GM19238 (cell line): ENCODE data around the gene BCR.
A peak's percentile ranks its signal among the peaks of the same experiment; 100 is the strongest.

Experiments
- DNase-seq: peaks from one replicate; pipeline ENCODE4 v3.0.0; 2011; ENCODE audit warnings: low spot score; ENCODE audit not compliant: insufficient read length

The BCR gene

DNA sequence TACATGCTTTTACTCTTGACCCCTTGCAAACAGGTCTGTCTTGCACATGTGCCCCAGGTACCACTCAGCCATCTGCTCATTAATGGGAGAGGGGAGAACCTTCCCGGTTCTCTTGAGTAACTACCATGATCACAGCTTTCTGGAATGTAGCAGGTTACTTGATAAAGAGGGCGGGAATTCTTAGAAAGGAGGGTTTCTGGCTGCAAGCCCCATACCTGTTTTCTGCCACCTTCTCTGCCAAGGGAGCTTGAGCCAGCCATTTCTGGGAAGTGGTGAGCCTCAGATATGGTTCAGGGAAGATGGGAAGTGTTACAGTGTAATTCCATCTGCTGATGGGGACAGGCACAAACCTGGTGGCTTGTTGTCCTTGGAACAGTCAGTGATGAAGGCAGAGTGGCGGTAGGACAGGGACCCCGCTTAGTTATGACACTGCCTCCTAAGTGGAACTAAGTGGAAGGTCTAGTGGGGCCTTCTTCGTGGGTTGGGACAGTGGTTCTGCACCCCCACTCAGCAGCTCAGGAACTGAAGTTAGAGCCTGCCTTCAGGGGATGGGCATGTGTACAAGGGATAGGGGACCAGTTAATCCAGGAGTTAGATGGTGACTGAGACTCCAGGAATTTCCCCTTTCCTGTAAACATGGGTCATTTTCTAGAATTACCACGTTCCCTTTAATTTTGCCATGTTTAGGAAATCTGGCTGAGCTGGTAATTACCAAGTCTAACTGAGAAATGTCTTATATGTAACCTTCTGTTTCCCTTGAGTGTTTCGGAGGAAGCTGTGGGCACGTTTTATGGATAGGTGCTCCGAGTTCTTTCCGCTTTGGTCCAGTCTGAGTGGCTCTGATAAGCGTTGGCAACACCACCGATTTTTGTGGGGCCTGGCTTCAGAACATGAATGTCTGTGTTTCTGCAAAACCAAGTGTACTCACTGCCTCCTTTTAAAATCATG is 35.3 kb downstream of the BCR start:
- no peak for DNase-seq

DNA sequence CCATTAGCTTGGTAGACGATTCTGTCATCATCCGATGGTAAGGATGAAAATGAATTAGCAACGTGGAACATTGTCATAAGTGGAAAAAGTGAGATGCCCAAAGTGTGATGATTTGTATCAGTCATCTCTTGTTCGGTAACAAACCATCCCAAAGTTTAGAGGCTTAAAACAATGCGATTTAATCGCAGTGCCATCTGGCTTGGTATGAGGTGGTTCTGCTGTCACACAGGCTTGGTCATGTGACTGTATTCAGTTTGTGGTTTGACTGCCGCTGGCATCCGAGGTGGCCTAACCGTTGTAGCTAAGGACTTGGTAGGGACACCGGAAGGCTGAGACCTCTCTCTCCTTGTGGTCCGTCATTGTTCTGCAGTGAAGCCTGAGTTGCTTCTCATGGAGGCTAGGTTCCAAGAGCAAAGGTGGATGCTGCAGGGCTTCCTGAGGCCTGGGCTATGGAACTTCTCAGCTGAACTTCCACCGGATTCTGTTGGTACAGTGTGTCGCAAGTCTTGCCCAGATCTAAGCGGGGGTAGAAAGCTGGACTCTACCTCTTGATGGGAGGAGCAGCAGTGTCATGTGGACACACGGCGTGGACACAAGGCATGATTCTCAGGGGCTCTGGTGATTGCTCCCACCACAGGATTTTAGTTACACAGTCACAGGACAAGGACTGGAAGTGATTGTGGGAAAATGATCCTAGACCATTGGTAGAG is 36.3 kb downstream of the BCR start:
- DNase-seq: no peak

DNA sequence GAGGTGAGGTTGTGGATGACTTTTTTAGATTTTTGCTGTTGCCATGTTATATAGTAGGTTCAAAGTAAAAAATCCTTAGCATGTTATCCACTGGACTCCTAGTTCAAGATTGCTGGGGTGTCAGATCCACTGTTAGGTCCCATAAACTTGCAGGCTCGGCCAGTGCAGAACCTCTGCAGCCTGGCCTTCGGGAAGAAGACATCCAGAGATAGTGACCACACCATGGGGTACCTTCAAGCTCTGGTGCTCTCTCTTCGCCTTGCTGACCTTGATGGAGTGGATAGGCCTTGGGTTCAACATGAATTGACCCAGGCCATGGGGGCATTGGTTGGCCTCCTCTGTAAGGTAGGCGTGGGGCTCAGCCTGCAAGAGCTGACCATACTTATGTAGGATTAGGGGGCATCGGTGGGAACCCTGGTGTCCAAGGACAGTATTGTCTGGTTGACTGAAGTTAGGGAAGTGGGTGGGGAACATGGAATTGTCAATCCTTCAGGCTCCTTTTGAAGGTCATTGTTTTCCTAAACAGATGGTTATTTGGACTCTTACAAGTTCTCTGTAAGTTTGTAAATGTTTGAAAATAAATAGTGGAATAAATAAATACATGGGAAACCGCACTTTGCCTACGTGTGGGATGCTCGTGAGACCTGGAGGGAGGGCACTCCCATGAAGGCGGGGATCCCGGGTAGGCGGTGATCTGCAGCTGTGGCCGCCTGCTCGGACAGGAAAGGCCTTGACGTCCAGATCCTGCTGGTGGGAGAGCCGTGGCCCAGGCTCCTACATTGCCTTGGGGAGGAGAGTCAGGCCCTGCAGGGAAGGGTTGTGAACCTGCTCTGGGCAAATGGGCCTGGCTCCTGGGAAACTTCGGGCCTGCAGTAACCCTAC is 37.1 kb downstream of the BCR start:
- DNase-seq: no peak

DNA sequence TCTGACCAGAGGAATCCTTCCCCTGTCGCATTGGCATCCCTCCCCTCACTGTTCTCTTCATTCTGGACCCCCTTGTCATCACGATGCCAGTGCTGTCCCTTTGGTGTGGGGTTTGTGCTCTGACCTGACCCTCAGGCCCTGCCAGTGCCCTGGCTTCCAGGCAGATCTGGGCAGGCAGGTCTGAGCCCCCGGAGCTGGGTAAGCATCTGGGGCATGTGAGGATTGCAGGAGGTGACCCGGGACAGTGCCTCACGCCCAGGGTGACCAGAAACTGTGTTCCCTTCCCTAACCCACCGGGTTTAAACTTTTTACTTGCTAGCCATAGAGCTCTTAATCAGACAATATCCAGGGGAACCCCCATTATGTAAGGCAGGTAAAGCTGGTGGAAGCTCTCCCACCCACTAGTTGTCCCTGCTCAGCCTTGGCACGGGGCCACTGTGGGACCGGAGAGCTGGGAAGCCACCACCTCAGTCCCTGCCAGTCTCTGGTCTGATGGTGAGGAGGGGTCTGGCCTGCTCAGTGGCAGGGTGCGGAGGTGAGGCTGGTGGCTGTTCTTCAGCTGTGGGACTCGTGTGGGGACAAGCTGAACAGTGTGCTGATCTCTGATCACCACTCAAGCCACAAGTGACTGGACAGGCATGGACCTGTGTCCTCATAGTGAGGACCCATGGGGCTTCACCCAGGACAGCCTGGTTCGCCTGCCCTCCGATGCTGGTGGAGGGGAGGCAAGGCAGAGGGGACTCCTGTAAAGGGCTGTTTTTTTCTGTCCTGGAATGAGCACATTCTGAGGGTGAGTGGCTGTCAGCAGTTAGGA is 38.0 kb downstream of the BCR start:
- DNase-seq: no peak

GRCh38 chr22:23218867-23219251 is 38.5 kb downstream of the BCR start:
- DNase-seq: no peak

- DNase-seq: no peak
Observed at GRCh38 chr22:23219317-23219716, 39.0 kb downstream of the BCR start.

DNA sequence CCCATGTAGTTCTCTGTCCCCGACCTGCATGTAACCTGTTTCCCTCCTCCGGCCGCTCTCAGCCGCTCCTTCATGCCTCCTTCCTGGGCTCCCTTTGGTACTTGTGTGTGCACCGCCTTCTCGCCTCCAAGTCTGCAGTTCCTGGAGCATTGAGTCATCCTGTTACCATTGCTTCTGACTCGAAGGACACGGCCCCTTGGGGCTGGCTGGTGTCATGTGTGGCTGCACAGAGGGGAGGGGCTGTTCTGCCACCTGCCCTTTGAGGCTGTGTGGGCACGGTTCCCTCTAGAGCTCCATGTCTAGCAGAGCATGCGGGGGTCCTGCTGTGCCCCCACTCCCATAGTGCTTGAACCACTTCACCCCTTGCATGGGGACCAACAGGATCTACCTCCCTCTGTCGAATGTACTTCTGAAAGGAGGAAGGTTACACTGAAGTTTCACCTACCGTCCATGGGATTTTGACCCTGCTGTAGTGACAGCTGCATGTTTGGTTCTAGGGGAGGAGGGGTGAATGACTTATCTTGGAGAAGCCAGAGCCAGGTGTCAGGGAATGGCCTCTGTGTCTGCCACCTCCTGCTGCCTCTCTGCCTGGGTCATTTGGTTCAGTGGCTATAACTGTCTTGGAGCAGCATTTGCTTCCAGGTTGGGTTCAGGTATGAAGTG is 39.6 kb downstream of the BCR start:
- DNase-seq: peak; percentile 40

GRCh38 chr22:23220485-23221350 is 40.4 kb downstream of the BCR start:
- DNase-seq: peak; percentile 48

DNA sequence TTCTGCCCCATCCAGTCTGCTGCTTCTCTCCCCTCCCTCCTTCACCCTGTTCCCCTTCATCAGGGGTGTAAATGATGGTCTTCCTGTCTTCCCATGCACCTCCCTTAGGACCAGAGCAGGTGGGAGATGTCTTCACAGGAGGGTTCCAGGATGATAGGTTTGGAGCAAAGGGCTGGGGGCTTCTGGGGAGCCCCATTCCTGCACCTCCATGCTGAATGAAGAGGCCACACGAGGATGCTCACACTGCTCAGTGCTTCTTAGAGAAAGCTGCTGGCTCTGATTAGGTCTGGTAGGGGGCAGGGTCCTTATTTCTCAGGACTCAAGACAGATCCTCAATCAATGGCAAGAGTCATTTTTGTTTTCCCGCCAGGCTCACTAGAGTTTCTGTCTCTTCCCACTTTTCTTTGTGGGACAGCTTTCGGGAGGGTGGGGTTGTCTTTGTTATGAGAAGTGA is 41.1 kb downstream of the BCR start:
- DNase-seq: no peak

DNA sequence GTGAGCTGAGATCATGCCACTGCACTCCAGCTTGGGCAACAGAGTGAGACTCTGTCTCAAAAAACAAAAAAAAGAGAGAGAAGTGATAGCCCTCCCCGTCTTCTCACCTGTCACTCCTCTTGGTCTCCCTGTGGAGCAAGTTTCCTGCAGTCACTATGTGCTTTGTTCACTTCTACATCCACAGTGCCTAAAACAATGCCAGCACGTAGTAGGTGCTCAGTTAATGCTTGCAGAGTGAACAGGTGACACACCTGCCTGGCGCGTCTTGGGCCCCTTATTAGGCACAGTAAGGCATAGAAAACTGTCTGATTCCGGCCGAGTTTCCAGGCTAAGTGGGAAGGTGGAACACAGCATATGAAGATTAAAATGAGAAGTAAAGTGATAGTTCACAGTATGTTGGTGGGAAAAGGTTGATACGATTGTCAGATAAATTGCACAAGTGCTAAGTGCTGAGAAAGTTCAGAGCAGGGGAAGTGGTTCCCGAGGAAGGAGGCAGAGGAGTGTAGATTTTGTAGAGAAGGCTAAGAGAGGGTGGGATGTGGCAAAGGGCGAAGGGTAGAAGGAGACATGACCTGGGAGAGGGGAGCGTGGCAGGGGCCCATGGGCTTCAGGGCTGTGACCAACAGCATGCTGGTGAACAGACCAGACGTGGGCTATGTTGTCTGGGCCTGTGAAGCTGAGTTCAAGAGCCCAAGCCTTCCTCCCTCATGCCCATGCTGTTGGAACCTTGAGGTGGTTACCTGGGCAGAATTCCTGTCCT is 41.9 kb downstream of the BCR start:
- no peak for DNase-seq

DNA sequence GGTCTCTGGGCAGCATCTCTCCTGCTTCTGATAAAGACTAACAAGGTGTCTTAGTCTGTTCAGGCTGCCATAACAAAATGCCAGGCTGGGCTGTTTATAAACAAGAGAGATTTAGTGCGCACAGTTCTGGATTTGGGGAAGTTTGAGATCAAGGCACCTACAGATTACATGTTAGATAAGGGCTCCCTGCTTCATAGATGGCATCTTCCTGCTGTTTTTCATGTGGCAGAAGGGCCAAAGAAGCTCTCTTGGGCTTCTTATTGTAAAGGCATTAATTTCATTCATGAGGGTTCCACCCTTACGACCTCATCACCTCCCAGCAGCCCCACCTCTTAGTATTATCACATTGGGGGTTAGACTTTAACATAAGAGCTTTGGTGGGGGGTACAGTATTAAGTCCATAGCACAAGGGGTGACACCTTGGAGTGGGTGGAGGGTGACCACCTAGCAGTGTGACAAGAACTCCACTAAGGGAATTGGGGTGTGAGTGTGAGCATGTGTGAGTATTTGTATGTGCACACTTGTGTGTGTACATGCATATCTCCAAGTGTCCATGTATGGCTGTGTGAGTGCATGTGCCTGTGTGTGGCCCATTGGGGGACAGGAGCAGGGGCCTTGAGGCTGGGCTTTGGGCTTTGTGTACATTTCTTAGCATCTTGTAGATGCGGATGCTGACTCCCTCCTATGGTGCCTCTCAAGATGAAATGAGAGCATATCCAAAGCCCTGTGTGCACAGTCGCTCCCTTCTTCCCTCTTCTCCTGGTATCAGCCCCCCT is 42.7 kb downstream of the BCR start:
- DNase-seq: no peak

- DNase-seq: no peak
Observed at GRCh38 chr22:23223569-23224317, 43.4 kb downstream of the BCR start.

DNA sequence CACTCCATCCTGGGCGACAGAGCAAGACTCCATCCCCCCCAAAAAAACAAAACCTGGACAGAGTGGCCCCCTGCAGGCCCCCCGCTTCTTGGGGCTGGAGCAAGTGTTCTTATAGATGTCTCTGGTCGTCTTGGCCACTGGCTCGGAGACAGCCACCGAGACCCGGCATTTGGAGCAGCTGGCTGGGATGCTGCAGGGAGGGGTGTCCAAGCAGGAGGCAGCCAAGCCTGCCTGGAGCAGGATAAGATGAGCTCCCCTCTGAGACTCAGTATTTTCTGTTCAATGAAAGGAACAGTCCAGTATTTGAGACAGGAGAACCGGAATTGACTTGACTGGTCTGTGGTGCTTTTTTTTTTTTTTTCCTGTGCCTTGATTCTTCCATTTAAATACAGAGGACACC is 44.5 kb downstream of the BCR start:
- no peak for DNase-seq

DNA sequence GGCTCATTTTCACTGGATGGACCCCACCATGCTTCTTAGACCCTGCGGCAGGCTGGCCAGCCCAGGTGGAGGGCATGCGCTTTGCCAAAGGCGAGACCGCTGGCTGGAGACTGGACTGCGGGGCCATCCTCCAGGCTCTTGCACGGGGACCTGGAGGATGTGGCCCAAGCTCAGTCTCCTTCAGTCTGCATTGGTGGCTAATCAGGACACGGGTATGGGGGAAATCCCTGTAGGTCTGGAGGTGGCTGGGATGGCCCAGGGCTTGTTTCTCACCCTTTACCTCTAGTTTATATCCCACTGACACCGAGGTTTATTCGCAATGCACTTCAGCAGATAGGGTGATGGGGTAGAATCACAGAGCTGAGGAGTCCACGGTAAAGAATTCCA is 45.0 kb downstream of the BCR start:
- DNase-seq: no peak

DNA sequence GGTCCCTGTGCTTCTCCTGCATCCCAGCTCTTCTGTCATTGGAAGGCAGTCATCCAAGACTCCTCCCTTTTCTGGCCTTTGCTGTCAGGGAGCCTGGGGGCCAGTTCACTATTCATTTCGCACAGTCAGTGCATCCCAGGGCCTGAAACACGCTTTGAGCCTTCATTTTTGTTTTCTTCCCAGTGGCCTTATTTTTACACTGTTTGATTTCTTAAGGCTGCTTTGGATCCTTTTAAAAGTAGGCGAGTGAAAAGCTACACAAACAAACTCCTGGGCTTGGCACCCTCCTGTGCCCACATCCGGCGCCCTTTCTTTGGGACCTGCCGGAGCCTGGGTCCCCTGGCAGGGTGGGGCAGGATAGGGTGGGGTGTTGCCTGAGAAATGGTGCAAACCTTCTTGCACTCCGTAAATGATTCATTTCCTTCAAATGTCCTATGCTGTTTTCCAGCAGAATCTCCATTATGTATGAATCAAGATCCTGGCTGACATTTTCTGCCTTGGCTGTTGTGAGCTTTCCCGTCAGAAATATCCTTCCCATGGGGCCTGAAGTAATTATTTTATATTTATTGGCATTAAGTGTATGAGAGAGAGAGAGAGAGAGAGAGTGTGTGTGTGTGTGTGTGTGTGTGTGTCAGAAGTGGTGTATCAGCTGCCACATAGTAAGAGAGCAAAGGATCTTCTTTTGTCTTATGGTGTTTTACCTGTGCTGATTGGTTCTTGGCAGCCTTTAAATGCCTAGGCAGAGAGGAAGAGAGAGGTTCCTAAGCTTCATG is 45.6 kb downstream of the BCR start:
- no peak for DNase-seq

DNA sequence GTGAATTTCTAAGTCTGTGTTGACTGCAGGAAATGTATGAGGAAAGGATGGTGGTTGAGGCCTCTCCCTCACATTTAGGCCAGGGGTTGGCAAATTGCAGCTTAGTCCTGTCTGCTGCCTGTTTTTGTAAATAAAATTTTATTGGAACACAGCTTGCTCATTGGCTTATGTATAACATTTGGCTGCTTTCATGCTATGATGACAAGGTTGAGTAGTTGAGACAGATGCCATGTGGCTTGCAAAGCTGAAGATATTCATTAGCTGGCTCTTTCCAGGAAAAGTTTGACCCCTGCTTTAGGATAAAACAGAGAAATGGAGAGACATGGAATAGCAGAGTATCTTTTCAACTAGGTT is 46.2 kb downstream of the BCR start:
- DNase-seq: no peak
